ENCODE results near the gene ASB2. TPM values are rescaled to one million over a fixed set of nuclear protein-coding genes. Genes with fewer than 3 reads are reported as not detected.

ASB2 gene
- total RNA-seq, 2 donors from 2014 or later = 43.3 to 45.6 TPM

- DNase-seq (no peak), ATAC-seq (replicated peaks in 1 of 2) (no peak)
- Mint-ChIP-seq H3K9me3 (no peaks in the 10 kb centered on the region), H3K4me1 (ENCODE audit: low read depth) (no peaks in the 10 kb centered on the region), H3K36me3 (ENCODE audit: insufficient read depth in 2 of 2) (peaks cover 0 to 3% of the 10 kb centered on the region in 2 donors), H3K27me3 (ENCODE audit: low read depth) (no peaks in the 10 kb centered on the region), H3K4me3 (no peak overlapping the region), H3K27ac (no peak overlapping the region)
These were observed 47.3 kb downstream of the ASB2 start for GRCh38 chr14:93929048-93929535.

GRCh38 chr14:93928184-93929047 lies 48.0 kb downstream of the ASB2 start:
- peaks cover 0 to under 1% of the 10 kb centered on the region in 2 donors for H3K36me3 Mint-ChIP-seq (ENCODE audit: insufficient read depth in 2 of 2)
- H3K27me3 Mint-ChIP-seq (ENCODE audit: low read depth) = no peaks in the 10 kb centered on the region
- DNase-seq (no peak), ATAC-seq (replicated peaks in 1 of 2) (no peak)
- no peaks in the 10 kb centered on the region for H3K4me1 Mint-ChIP-seq (ENCODE audit: low read depth)
- H3K9me3 Mint-ChIP-seq = no peaks in the 10 kb centered on the region
- H3K4me3 Mint-ChIP-seq = no peak overlapping the region
- H3K27ac Mint-ChIP-seq = no peak overlapping the region

GRCh38 chr14:93927800-93928145 lies 48.6 kb downstream of the ASB2 start:
- no peak overlapping the region for H3K4me3 Mint-ChIP-seq
- H3K36me3 Mint-ChIP-seq (ENCODE audit: insufficient read depth in 2 of 2) = no peaks in the 10 kb centered on the region
- no peaks in the 10 kb centered on the region for H3K27me3 Mint-ChIP-seq (ENCODE audit: low read depth)
- H3K9me3 Mint-ChIP-seq = no peaks in the 10 kb centered on the region
- no peak overlapping the region for H3K27ac Mint-ChIP-seq
- DNase-seq (no peak), ATAC-seq (replicated peaks in 1 of 2) (no peak)
- no peaks in the 10 kb centered on the region for H3K4me1 Mint-ChIP-seq (ENCODE audit: low read depth)

- ATAC-seq (replicated peaks in 1 of 2) (no peak), DNase-seq (no peak)
- no peaks in the 10 kb centered on the region for H3K27me3 Mint-ChIP-seq (ENCODE audit: low read depth)
- no peaks in the 10 kb centered on the region for H3K4me1 Mint-ChIP-seq (ENCODE audit: low read depth)
- H3K4me3 Mint-ChIP-seq = no peak within 1 kb of the TSS
- no peak within 1 kb of the TSS for H3K27ac Mint-ChIP-seq
- H3K9me3 Mint-ChIP-seq = no peaks in the 10 kb centered on the region
- H3K36me3 Mint-ChIP-seq (ENCODE audit: insufficient read depth in 2 of 2) = no peaks in the 10 kb centered on the region
These were observed 49.2 kb downstream of the ASB2 start, which contains the start of gene FAM181A for GRCh38 chr14:93926873-93927799. Gene FAM181A, plus strand, starts transcription at chr14:93927344. Its CDS starts 942 bp downstream, at chr14:93928286.

GRCh38 chr14:93926245-93926872 lies 50.0 kb downstream of the ASB2 start:
- DNase-seq (no peak), ATAC-seq (replicated peaks in 1 of 2) (no peak)
- Mint-ChIP-seq H3K4me1 (ENCODE audit: low read depth) (no peaks in the 10 kb centered on the region), H3K27me3 (ENCODE audit: low read depth) (no peaks in the 10 kb centered on the region), H3K4me3 (no peak overlapping the region), H3K27ac (no peak overlapping the region), H3K36me3 (ENCODE audit: insufficient read depth in 2 of 2) (no peaks in the 10 kb centered on the region), H3K9me3 (no peaks in the 10 kb centered on the region)

GRCh38 chr14:93925374-93925895 lies 50.9 kb downstream of the ASB2 start:
- H3K9me3 Mint-ChIP-seq = no peaks in the 10 kb centered on the region
- H3K4me1 Mint-ChIP-seq (ENCODE audit: low read depth) = no peaks in the 10 kb centered on the region
- no peak overlapping the region for H3K4me3 Mint-ChIP-seq
- no peaks in the 10 kb centered on the region for H3K36me3 Mint-ChIP-seq (ENCODE audit: insufficient read depth in 2 of 2)
- H3K27me3 Mint-ChIP-seq (ENCODE audit: low read depth) = no peaks in the 10 kb centered on the region
- DNase-seq (no peak), ATAC-seq (replicated peaks in 1 of 2) (no peak)
- H3K27ac Mint-ChIP-seq = no peak overlapping the region

GRCh38 chr14:93924592-93925355 lies 51.6 kb downstream of the ASB2 start:
- no peaks in the 10 kb centered on the region for H3K4me1 Mint-ChIP-seq (ENCODE audit: low read depth)
- H3K27me3 Mint-ChIP-seq (ENCODE audit: low read depth) = no peaks in the 10 kb centered on the region
- DNase-seq = no peak
- no peaks in the 10 kb centered on the region for H3K9me3 Mint-ChIP-seq
- ATAC-seq (replicated peaks in 1 of 2) = no peak
- H3K27ac Mint-ChIP-seq = no peak overlapping the region
- no peaks in the 10 kb centered on the region for H3K36me3 Mint-ChIP-seq (ENCODE audit: insufficient read depth in 2 of 2)
- no peak overlapping the region for H3K4me3 Mint-ChIP-seq

GRCh38 chr14:93923626-93924025 lies 52.7 kb downstream of the ASB2 start:
- H3K9me3 Mint-ChIP-seq = no peaks in the 10 kb centered on the region
- H3K4me3 Mint-ChIP-seq = no peak overlapping the region
- no peak for DNase-seq
- no peaks in the 10 kb centered on the region for H3K27me3 Mint-ChIP-seq (ENCODE audit: low read depth)
- no peak for ATAC-seq (replicated peaks in 1 of 2)
- no peak overlapping the region for H3K27ac Mint-ChIP-seq
- H3K4me1 Mint-ChIP-seq (ENCODE audit: low read depth) = no peaks in the 10 kb centered on the region
- H3K36me3 Mint-ChIP-seq (ENCODE audit: insufficient read depth in 2 of 2) = no peaks in the 10 kb centered on the region

GRCh38 chr14:93921001-93921806 lies 55.2 kb downstream of the ASB2 start:
- Mint-ChIP-seq H3K27ac (no peak overlapping the region), H3K36me3 (ENCODE audit: insufficient read depth in 2 of 2) (peaks cover 0 to 1% of the 10 kb centered on the region in 2 donors), H3K27me3 (ENCODE audit: low read depth) (peaks cover 10% of the 10 kb centered on the region), H3K4me1 (ENCODE audit: low read depth) (no peaks in the 10 kb centered on the region), H3K9me3 (no peaks in the 10 kb centered on the region), H3K4me3 (no peak overlapping the region)
- no peak for ATAC-seq (replicated peaks in 1 of 2)
- DNase-seq = no peak

GRCh38 chr14:93917141-93917540 lies 59.2 kb downstream of the ASB2 start:
- no peak for DNase-seq
- Mint-ChIP-seq H3K27ac (no peak overlapping the region), H3K9me3 (peaks cover 4 to 6% of the 10 kb centered on the region in 2 donors), H3K27me3 (ENCODE audit: low read depth) (peaks cover 20% of the 10 kb centered on the region), H3K36me3 (ENCODE audit: insufficient read depth in 2 of 2) (peaks cover 3 to 8% of the 10 kb centered on the region in 2 donors), H3K4me1 (ENCODE audit: low read depth) (peaks cover 11% of the 10 kb centered on the region), H3K4me3 (no peak overlapping the region)
- ATAC-seq (replicated peaks in 1 of 2) = no peak

GRCh38 chr14:93916498-93916897 lies 59.9 kb downstream of the ASB2 start:
- DNase-seq (no peak), ATAC-seq (replicated peaks in 1 of 2) (no peak)
- H3K36me3 Mint-ChIP-seq (ENCODE audit: insufficient read depth in 2 of 2) = peaks cover 3 to 8% of the 10 kb centered on the region in 2 donors
- peaks cover 4 to 6% of the 10 kb centered on the region in 2 donors for H3K9me3 Mint-ChIP-seq
- H3K4me1 Mint-ChIP-seq (ENCODE audit: low read depth) = peaks cover 11% of the 10 kb centered on the region
- peaks cover 20% of the 10 kb centered on the region for H3K27me3 Mint-ChIP-seq (ENCODE audit: low read depth)
- no peak overlapping the region for H3K4me3 Mint-ChIP-seq
- no peak overlapping the region for H3K27ac Mint-ChIP-seq

Data from activated T-cell treated with anti-CD3 and anti-CD28 coated beads, Interleukin-2, amount 50 U/mL, for 72 hours (primary cell).